HUES64 (cell line): ENCODE measurements around the gene NXF1.
"Not testable (repeated sequence)": the region's sequence is repeated elsewhere in the genome, so short reads cannot be mapped to it uniquely, and the experiment has no call there.

Experiments
- H3K27ac ChIP-seq: 2 replicates; pipeline ENCODE4 v1.7.0; 2013; ENCODE audit warnings: low read depth, low read length, inconsistent platforms
- H3K27me3 ChIP-seq: 2 replicates; pipeline ENCODE4 v1.6.1; 2013; ENCODE audit warnings: mild to moderate bottlenecking, low read length; ENCODE audit not compliant: insufficient read depth
- H3K36me3 ChIP-seq: 2 replicates; pipeline ENCODE4 v1.6.1; 2013; ENCODE audit warnings: mild to moderate bottlenecking, low read length; ENCODE audit not compliant: insufficient read depth
- H3K4me1 ChIP-seq: 2 replicates; pipeline ENCODE4 v1.6.1; 2013; ENCODE audit warnings: mild to moderate bottlenecking, low read length, moderate library complexity; ENCODE audit not compliant: insufficient read depth
- H3K4me3 ChIP-seq: 2 replicates; pipeline ENCODE4 v1.5.1; 2013; ENCODE audit warnings: mild to moderate bottlenecking, low read length, moderate library complexity
- H3K9ac ChIP-seq: 2 replicates; pipeline ENCODE4 v1.6.1; 2013; ENCODE audit warnings: mild to moderate bottlenecking, low read depth, low read length
- H3K9me3 ChIP-seq: 2 replicates; pipeline ENCODE4 v1.6.1; 2013; ENCODE audit warnings: low read depth, low read length; ENCODE audit not compliant: insufficient read depth
- WGBS: fragments of 150-250, 120-280 bp; methylation state at CpG from one replicate; pipeline ENCODE4 v1.1.7; 2013; ENCODE audit warnings: missing lambda C conversion rate; 5-methylcytosine and 5-hydroxymethylcytosine counted together

The NXF1 gene

DNA sequence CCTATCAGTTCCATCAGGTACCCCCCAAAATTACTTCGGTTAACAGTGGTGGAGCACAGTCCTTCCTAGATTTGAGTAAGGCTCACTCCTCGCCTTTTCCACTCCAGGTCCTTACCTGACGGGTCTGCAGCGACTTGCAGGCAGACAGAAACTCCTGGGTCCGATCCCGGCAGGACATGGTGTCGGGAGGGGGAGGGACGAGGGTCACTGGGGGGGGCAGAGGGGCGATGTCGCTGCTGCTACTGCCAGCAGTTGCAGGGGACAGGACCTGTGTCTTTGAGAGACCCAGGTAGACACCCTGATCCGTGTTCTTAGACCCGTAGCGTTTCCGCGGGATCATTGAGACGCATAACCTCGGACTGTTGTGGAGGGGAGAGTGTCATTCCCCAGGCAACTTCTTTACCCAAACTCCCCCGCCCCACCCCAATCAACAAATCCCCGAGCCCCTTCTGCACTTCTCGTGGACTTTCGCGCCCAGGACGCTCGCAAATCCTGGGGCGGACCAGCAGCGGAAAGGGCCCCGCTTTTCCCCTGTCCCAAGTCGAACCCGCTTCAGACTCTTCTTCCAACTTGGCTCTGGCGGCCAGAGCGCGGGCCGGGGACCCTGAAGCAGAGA lies 25.8 kb upstream of the NXF1 start:
- peak overlapping the region; percentile 89 for H3K4me3 ChIP-seq
- H3K9me3 ChIP-seq: no peaks in the 10 kb centered on the region
- WGBS: 2% methylated on average over 32 of the region's 33 CpGs
- no peaks in the 10 kb centered on the region for H3K27me3 ChIP-seq
- peaks cover 50% of the 10 kb centered on the region for H3K36me3 ChIP-seq
- H3K4me1 ChIP-seq: peaks cover 13% of the 10 kb centered on the region; the same call in 1 of the 2 replicates
- peak overlapping the region; percentile 95 for H3K9ac ChIP-seq
- peak overlapping the region; percentile 97 for H3K27ac ChIP-seq

DNA sequence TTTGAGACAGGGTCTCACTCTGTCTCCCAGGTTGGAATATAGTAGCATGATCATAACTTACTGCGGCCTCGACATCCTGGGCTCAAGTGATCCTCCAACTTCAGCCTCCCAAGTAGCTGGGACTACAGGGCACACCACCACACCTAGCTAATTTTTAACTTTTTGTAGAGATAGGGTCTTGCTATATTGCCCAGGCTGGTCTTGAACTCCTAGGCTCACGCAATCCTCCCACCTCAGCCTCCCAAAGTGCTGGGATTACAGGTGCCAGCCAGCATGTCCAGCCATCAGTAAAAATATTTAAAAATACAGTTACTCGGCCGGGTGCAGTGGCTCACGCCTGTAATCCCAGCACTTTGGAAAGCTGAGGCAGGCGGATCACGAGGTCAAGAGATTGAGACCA lies 22.9 kb upstream of the NXF1 start:
- H3K27ac ChIP-seq, H3K9ac ChIP-seq, H3K27me3 ChIP-seq, H3K9me3 ChIP-seq, H3K4me3 ChIP-seq, H3K4me1 ChIP-seq: not testable (repeated sequence)
- 94% methylated on average over 8 of the region's 8 CpGs for WGBS
- H3K36me3 ChIP-seq: peaks cover 49% of the 10 kb centered on the region

- H3K4me3 ChIP-seq: no peak overlapping the region
- WGBS: 94% methylated on average over 3 of the region's 3 CpGs
- H3K27ac ChIP-seq: no peak overlapping the region
Measured at GRCh38 chr11:62823677-62824076, 18.4 kb upstream of the NXF1 start.

GRCh38 chr11:62817129-62817528 lies 11.9 kb upstream of the NXF1 start:
- H3K4me1 ChIP-seq: no peaks in the 10 kb centered on the region
- WGBS: 95% methylated on average over 4 of the region's 4 CpGs
- H3K9me3 ChIP-seq: no peaks in the 10 kb centered on the region
- no peak overlapping the region for H3K4me3 ChIP-seq
- H3K36me3 ChIP-seq: peaks cover 47% of the 10 kb centered on the region
- no peaks in the 10 kb centered on the region for H3K27me3 ChIP-seq
- H3K9ac ChIP-seq: no peak overlapping the region
- no peak overlapping the region for H3K27ac ChIP-seq

More at GRCh38 chr11:62823677-62824076, 18.4 kb upstream of the NXF1 start:
- no peaks in the 10 kb centered on the region for H3K4me1 ChIP-seq
- peaks cover 81% of the 10 kb centered on the region for H3K36me3 ChIP-seq
- no peaks in the 10 kb centered on the region for H3K27me3 ChIP-seq
- no peak overlapping the region for H3K9ac ChIP-seq
- no peaks in the 10 kb centered on the region for H3K9me3 ChIP-seq

- H3K27ac ChIP-seq: no peak overlapping the region
- peaks cover 41% of the 10 kb centered on the region for H3K36me3 ChIP-seq
- 96% methylated on average over 8 of the region's 8 CpGs for whole genome bisulfite sequencing
- H3K4me1 ChIP-seq: no peaks in the 10 kb centered on the region
- H3K9ac ChIP-seq: no peak overlapping the region
- no peak overlapping the region for H3K4me3 ChIP-seq
- H3K27me3 ChIP-seq: no peaks in the 10 kb centered on the region
- H3K9me3 ChIP-seq: no peaks in the 10 kb centered on the region
Measured at GRCh38 chr11:62816557-62816956, 11.3 kb upstream of the NXF1 start.

DNA sequence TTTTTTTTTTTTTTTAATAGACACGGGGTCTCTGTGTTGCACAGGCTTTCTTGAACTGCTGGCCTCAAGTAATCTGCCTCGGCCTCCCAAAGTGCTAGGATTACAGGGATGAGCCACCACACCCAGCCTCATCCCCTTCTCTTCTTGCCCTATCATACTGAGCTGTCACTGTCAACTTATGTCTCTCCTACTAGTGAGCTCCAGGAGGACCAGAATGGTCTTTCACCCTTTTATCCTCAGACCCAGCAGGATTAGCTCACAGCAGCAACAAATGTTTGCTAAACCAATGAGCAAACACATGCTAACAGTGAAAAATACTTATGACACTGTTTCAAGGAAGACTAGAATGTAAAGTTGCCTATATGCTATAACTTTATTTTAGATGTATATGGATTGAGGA lies 6.4 kb upstream of the NXF1 start:
- H3K27me3 ChIP-seq: no peaks in the 10 kb centered on the region
- H3K4me1 ChIP-seq: no peaks in the 10 kb centered on the region
- WGBS: 95% methylated on average over 2 of the region's 2 CpGs
- H3K9me3 ChIP-seq: no peaks in the 10 kb centered on the region
- H3K9ac ChIP-seq: no peak overlapping the region
- no peak overlapping the region for H3K4me3 ChIP-seq
- H3K27ac ChIP-seq: no peak overlapping the region
- peaks cover 8% of the 10 kb centered on the region for H3K36me3 ChIP-seq

DNA sequence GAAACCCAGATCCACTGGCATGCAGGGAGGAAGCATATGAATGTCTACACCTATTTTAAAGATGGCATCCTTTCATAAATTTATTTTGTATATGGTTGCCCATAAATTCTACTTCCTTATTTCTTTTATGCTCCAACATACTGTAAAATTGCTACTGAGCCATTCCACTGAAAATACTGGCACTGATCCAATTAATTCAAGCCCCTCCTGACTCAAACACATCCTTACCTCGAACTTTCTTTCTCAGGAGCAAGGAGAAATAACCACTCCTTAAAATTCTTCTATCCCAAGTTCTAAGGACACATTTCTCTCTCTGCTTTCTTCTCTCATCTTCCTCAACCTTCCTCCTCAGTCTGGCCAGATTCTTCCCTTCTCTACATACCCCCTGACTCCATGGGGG lies 5.5 kb upstream of the NXF1 start:
- peaks cover under 1% of the 10 kb centered on the region for H3K36me3 ChIP-seq
- H3K27me3 ChIP-seq: no peaks in the 10 kb centered on the region
- H3K9me3 ChIP-seq: no peaks in the 10 kb centered on the region

GRCh38 chr11:62806611-62807121 lies 1.4 kb upstream of the NXF1 start:
- H3K9me3 ChIP-seq: no peaks in the 10 kb centered on the region
- peak overlapping the region; percentile 90 for H3K4me3 ChIP-seq
- peaks cover 13% of the 10 kb centered on the region for H3K4me1 ChIP-seq
- H3K36me3 ChIP-seq: peaks cover 21% of the 10 kb centered on the region
- 78% methylated on average over 5 of the region's 5 CpGs for WGBS
- peak overlapping the region; percentile 53; the same call in 1 of the 2 replicates for H3K27ac ChIP-seq
- H3K9ac ChIP-seq: no peak overlapping the region
- no peaks in the 10 kb centered on the region for H3K27me3 ChIP-seq

More for the DNA sequence above, 5.5 kb upstream of the NXF1 start:
- Histone ChIP-seq H3K4me3 (no peak overlapping the region), H3K27ac (no peak overlapping the region), H3K9ac (no peak overlapping the region), H3K4me1 (peaks cover 6% of the 10 kb centered on the region; the same call in 1 of the 2 replicates)
- 94% methylated on average over 1 of the region's 1 CpG for WGBS

DNA sequence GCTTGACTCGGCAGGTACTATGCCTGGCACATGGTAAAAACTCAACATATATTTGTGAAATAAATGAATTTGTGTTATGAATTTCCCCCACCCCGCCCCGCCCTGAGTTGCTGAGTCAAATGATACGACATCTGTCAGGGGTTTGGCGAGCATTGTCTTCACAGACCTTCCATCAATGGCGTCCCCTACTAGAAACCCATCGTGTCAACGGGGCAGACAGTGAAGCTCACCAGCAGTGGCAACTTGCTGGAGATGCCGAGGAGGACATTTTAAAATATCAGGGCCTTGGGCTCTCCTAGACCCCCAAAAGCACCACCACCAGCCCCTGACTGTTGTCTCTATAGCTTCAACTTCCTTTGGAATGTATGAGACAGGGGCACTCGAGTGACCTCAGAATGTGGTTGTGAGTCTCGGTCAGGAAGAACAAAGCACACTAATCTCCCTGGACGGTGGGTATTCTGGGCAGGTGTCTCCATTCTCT lies 761 bp upstream of the NXF1 start:
- H3K27ac ChIP-seq: peak overlapping the region; percentile 84
- WGBS: 31% methylated on average over 12 of the region's 12 CpGs
- H3K36me3 ChIP-seq: peaks cover 27% of the 10 kb centered on the region
- peak overlapping the region; percentile 84 for H3K9ac ChIP-seq
- H3K4me3 ChIP-seq: peak overlapping the region; percentile 90
- peaks cover 13% of the 10 kb centered on the region for H3K4me1 ChIP-seq
- no peaks in the 10 kb centered on the region for H3K27me3 ChIP-seq
- no peaks in the 10 kb centered on the region for H3K9me3 ChIP-seq

GRCh38 chr11:62804310-62805075 lies 747 bp downstream of the NXF1 start:
- Histone ChIP-seq H3K9ac (peak overlapping the region; percentile 85), H3K4me1 (peaks cover 13% of the 10 kb centered on the region), H3K36me3 (peaks cover 43% of the 10 kb centered on the region), H3K4me3 (peak overlapping the region; percentile 90), H3K27me3 (no peaks in the 10 kb centered on the region), H3K9me3 (no peaks in the 10 kb centered on the region), H3K27ac (no peak overlapping the region)
- 15% methylated on average over 11 of the region's 14 CpGs for WGBS

DNA sequence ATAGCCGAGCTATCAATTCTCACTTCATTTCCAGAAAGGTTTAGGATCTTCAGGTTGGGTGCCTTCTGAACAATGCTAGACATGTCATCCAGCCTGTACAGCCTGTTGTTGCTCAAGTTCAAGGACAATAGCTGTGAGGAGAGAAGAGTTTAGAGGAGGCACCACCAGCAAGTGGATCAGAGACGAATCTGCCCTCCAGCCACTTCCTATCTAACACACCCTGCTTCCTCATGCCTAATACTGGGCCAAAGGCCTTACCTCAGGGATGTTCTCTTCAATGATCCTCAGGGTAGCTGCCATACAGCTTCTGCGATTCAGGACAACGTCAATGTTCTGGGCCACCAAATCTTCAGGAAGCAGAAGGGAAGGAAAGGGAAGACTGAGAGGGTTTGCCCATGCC lies 4.2 kb downstream of the NXF1 start:
- Histone ChIP-seq H3K9ac (no peak overlapping the region), H3K27me3 (no peaks in the 10 kb centered on the region), H3K27ac (no peak overlapping the region), H3K36me3 (peaks cover 77% of the 10 kb centered on the region), H3K4me3 (no peak overlapping the region), H3K4me1 (peaks cover 9% of the 10 kb centered on the region), H3K9me3 (no peaks in the 10 kb centered on the region)
- WGBS: 91% methylated on average over 4 of the region's 4 CpGs
